GM19025 (cell line): Measurements from ENCODE around the gene OOSP2.

Experiments used
- ATAC-seq: cut with Tn5 transposase; IDR thresholded peaks from one replicate; pipeline ENCODE4 v1.9.1; 2021; ENCODE audit warnings: mild to moderate bottlenecking, low read depth, moderate library complexity; ENCODE audit not compliant: unreplicated experiment

OOSP2 gene

GRCh38 chr11:60077981-60078380 is 37.8 kb downstream of the OOSP2 start:
- ATAC-seq: no peak

GRCh38 chr11:60078745-60079144 is 38.5 kb downstream of the OOSP2 start:
- ATAC-seq: no peak

GRCh38 chr11:60080535-60080934 is 40.3 kb downstream of the OOSP2 start:
- no peak for ATAC-seq

GRCh38 chr11:60084631-60085273 is 44.5 kb downstream of the OOSP2 start:
- ATAC-seq: no peak

- ATAC-seq: no peak
Observed at GRCh38 chr11:60085909-60086308, 45.7 kb downstream of the OOSP2 start.

- no peak for ATAC-seq
Observed at GRCh38 chr11:60087239-60087638, 47.0 kb downstream of the OOSP2 start.

GRCh38 chr11:60088364-60088763 is 48.2 kb downstream of the OOSP2 start, which contains the start of gene MS4A2:
TSS of gene MS4A2 (plus strand) at chr11:60088664. CDS start at chr11:60088766, 102 bp downstream.
- ATAC-seq: no peak

- no peak for ATAC-seq
Observed at GRCh38 chr11:60095477-60096120, 55.4 kb downstream of the OOSP2 start.

GRCh38 chr11:60097189-60097588 is 57.0 kb downstream of the OOSP2 start:
- no peak for ATAC-seq
